ENCODE results near the gene MRPL4.

- no peak for TF ChIP-seq CTCF (conservative IDR thresholded peaks at IDR 0.05; ENCODE audit: low read length)
- no peak for TF ChIP-seq EZH2phosphoT487 (IDR thresholded peaks at IDR 0.05; ENCODE audit: borderline replicate concordance, low read depth, low read length)
Observed at GRCh38 chr19:10299545-10300458, 47.8 kb downstream of the MRPL4 start.
